PC-9 (cell line): Measurements from ENCODE around the gene DMWD.

Experiments
- EZH2 ChIP-seq: fragments of 200-600 bp; sonication (generic); IDR thresholded peaks from 2 replicates; pipeline ENCODE4 v1.8.0; 2017; ENCODE audit warnings: antibody characterized with exemption, low read depth
- TF ChIP-seq, protein P1 (sequence below): fragments of 200-600 bp; sonication (generic); conservative IDR thresholded peaks from 2 replicates; pipeline ENCODE4 v1.6.1; 2017; ENCODE audit warnings: mixed run types, antibody characterized with exemption, mild to moderate bottlenecking, moderate library complexity

GRCh38 chr19:45805719-45806118 lies 13.1 kb upstream of the DMWD start:
- no peak for TF ChIP-seq EZH2
- TF ChIP-seq, protein P1, sequence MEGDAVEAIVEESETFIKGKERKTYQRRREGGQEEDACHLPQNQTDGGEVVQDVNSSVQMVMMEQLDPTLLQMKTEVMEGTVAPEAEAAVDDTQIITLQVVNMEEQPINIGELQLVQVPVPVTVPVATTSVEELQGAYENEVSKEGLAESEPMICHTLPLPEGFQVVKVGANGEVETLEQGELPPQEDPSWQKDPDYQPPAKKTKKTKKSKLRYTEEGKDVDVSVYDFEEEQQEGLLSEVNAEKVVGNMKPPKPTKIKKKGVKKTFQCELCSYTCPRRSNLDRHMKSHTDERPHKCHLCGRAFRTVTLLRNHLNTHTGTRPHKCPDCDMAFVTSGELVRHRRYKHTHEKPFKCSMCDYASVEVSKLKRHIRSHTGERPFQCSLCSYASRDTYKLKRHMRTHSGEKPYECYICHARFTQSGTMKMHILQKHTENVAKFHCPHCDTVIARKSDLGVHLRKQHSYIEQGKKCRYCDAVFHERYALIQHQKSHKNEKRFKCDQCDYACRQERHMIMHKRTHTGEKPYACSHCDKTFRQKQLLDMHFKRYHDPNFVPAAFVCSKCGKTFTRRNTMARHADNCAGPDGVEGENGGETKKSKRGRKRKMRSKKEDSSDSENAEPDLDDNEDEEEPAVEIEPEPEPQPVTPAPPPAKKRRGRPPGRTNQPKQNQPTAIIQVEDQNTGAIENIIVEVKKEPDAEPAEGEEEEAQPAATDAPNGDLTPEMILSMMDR: no peak
